Pancreas (tissue), 10 donors: ENCODE results near the gene VSTM2B. TPM values are rescaled to one million over a fixed set of nuclear protein-coding genes. Genes with fewer than 3 reads are reported as not detected.

Experiments used
- ATAC-seq, 4 donors: fragments of 200-7000 bp; cut with Tn5 transposase; one replicate each; pipeline versions ENCODE4 v1.8.0 to v1.9.1; 2020; ENCODE audit warnings: mild to moderate bottlenecking in 4 of 4, moderate library complexity in 4 of 4
- DNase-seq, 6 donors: peaks; one replicate each; pipeline ENCODE4 v3.0.0-alpha.2; 2020
- FAIRE-seq: peaks from 2 replicates; lab custom pipeline; 2012; peaks lifted over from hg19 to GRCh38; lab: Jason Lieb, UNC
- H3K27ac ChIP-seq, 4 donors: fragments of 200-600 bp; sonication (generic); 1 replicate in 3 of 4; 2 replicates in 1 of 4; pipeline versions ENCODE4 v1.5.0 to v1.8.0; 2020
- H3K27me3 ChIP-seq, 4 donors: fragments of 200-600 bp; one replicate each; pipeline ENCODE4 v1.8.0; 2021
- H3K36me3 ChIP-seq, 3 donors: fragments of 200-600 bp; sonication (generic) in 1 of 3; one replicate each; pipeline versions ENCODE4 v1.5.0 to v1.8.0; 2020 to 2021
- H3K4me1 ChIP-seq, 3 donors: fragments of 200-600 bp; one replicate each; pipeline ENCODE4 v1.8.0; 2021
- H3K4me3 ChIP-seq, 4 donors: fragments of 200-600 bp; sonication (generic) in 2 of 4; one replicate each; pipeline versions ENCODE4 v1.5.0 to v1.8.0; 2020 to 2021
- H3K9me3 ChIP-seq, 4 donors: fragments of 200-600 bp; one replicate each; pipeline ENCODE4 v1.8.0; 2021
- WGBS, 2 donors: extraction: QIAGEN DNeasy Blood & Tissue Kit; methylation state at CpG; one replicate each; pipeline ENCODE4 v1.1.7; 2013; 5-methylcytosine and 5-hydroxymethylcytosine counted together
- intact Hi-C, 3 donors: fragments of 100-400 bp; cut with DNase I; formaldehyde crosslinking; loops; one replicate each; pipeline versions ENCODE4 v1.11.1 to v1.14.2; 2022
- polyA plus RNA-seq, 2 donors: library from polyadenylated mRNA; stranded (reverse); fragments of 200-250 nt; gene quantifications; one replicate each; pipeline ENCODE4 v1.2.3, GENCODE V29; 2013
- total RNA-seq, 6 donors: library from RNA; stranded (reverse); fragmentation: NEBNext Ultra II Directional in 4 of 6; extraction: Animal tissue kit (Norgen Biotek cat#: 25700) in 4 of 6; gene quantifications; one replicate each; pipeline versions ENCODE4 v1.2.1 to v1.2.4, GENCODE V29; 2021 to 2023
- TF ChIP-seq, protein P1 (sequence below), 4 donors: fragments of 200-600 bp; sonication (generic) in 3 of 4; IDR thresholded peaks; one replicate each; pipeline versions ENCODE4 v1.5.0 to v1.8.0; 2021; ENCODE audit warnings: antibody characterized with exemption in 4 of 4
- donor health status: healthy with polysubstance abuse.
- donor health status: DM: no; HTN: no; CAD: no; lungs with moderate emphysema.
- donor health status: DM: no; HTN: no; CAD: no.
- donor health status: control.
- donor health status: control.
- donor health status: Bipolar disorder and iron deficiency.
- donor health status: DM: yes; HTN: yes; CAD: no.
- donor health status: DM: no; HTN: no; CAD: no.
- donor health status: DM: no; HTN: no; CAD: no.
- donor health status: DM: yes; HTN: yes; CAD: no.

Gene VSTM2B
- total and polyA plus RNA-seq, 8 donors = 0.05 TPM; not detected in 7

DNA sequence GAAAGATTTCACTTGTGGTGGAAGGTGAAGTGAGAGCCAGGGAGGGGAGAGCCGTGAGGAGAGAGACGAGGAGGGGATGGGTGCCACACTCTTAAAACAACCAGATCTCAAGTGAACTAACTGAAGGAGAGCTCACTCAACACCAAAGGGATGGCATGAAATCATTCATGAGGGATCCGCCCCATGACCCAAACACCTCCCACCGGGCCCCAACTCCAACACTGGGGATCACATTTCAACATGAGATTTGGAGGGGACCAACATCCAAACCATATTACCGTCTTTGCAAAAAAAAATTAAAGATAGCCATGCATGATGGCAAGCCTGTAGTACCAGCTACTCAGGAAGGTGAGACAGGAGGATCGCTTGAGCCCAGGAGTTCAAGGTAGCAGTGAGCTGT is 45.4 kb downstream of the VSTM2B start:
- DNase-seq (no peak), FAIRE-seq (no peak)
- 54 to 66% methylated on average over 6 of the region's 6 CpGs for WGBS, 2 donors

DNA sequence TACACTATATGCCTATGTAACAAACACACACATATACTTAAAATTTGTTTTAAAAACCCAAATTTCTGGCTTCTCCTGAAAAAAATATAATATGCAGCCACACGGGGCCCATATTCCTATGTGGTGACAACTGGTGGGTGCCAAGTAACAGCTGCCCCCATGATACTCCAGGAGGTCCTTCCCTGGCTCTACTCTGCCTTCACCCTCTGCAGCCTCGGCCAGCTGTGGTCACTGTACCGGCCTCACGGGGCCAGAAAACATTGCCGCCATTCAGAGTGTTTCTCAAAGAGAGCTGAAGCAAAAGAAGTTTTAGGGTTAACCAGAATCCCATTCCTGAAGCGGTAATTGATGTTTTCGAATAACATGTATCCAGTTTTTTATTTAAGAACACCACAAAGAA is 47.7 kb downstream of the VSTM2B start:
- TF ChIP-seq, protein P1, sequence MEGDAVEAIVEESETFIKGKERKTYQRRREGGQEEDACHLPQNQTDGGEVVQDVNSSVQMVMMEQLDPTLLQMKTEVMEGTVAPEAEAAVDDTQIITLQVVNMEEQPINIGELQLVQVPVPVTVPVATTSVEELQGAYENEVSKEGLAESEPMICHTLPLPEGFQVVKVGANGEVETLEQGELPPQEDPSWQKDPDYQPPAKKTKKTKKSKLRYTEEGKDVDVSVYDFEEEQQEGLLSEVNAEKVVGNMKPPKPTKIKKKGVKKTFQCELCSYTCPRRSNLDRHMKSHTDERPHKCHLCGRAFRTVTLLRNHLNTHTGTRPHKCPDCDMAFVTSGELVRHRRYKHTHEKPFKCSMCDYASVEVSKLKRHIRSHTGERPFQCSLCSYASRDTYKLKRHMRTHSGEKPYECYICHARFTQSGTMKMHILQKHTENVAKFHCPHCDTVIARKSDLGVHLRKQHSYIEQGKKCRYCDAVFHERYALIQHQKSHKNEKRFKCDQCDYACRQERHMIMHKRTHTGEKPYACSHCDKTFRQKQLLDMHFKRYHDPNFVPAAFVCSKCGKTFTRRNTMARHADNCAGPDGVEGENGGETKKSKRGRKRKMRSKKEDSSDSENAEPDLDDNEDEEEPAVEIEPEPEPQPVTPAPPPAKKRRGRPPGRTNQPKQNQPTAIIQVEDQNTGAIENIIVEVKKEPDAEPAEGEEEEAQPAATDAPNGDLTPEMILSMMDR (IDR thresholded peaks at IDR 0.05) = no peak
- H3K36me3 ChIP-seq = no peaks in the 10 kb centered on the region
- no peak for DNase-seq
- no peak for ATAC-seq
- H3K4me1 ChIP-seq = no peaks in the 10 kb centered on the region
- intact Hi-C loops = no loop called here
- 39 to 53% methylated on average over 7 of the region's 7 CpGs for WGBS, 2 donors
- H3K4me3 ChIP-seq = no peak overlapping the region
- no peak for FAIRE-seq
- H3K27me3 ChIP-seq = peaks cover 0 to 7% (median 0%) of the 10 kb centered on the region in 4 donors
- no peaks in the 10 kb centered on the region for H3K9me3 ChIP-seq
- H3K27ac ChIP-seq = no peak overlapping the region

More for the DNA sequence above, 45.4 kb downstream of the VSTM2B start:
- peaks cover 0 to 7% (median 0%) of the 10 kb centered on the region in 4 donors for H3K27me3 ChIP-seq
- no peak for ATAC-seq
- no peaks in the 10 kb centered on the region for H3K36me3 ChIP-seq
- no peaks in the 10 kb centered on the region for H3K4me1 ChIP-seq
- H3K27ac ChIP-seq = no peak overlapping the region
- no peaks in the 10 kb centered on the region for H3K9me3 ChIP-seq
- H3K4me3 ChIP-seq = no peak overlapping the region
- TF ChIP-seq, protein P1 (IDR thresholded peaks at IDR 0.05) = no peak
- intact Hi-C loops = no loop called here

DNA sequence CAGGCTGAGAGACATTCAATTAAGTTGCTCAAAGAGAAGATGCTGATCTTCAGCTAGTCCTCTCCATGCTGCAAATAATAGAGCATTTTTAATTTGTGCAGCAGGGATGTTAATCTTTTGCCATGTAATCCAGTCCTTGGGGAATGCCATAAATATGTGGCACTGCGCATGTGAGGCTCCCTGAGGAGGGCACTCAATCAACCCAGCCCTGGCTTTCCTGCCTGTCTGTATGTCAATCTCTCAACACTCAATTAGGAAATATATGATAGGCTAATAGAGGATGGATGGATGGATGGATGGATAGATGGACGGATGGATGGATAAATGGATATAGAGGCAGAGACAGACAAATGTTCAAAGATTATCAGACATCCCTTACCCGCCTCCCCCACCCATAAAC is 48.7 kb downstream of the VSTM2B start:
- Histone ChIP-seq H3K9me3 (no peaks in the 10 kb centered on the region), H3K27me3 (peaks cover 0 to 7% (median 0%) of the 10 kb centered on the region in 4 donors), H3K36me3 (no peaks in the 10 kb centered on the region), H3K27ac (no peak overlapping the region), H3K4me1 (no peaks in the 10 kb centered on the region), H3K4me3 (no peak overlapping the region)
- ATAC-seq (no peak), FAIRE-seq (no peak), DNase-seq (no peak)
- 29 to 30% methylated on average over 3 of the region's 3 CpGs for WGBS, 2 donors
- intact Hi-C loops = no loop called here
- TF ChIP-seq, protein P1 (IDR thresholded peaks at IDR 0.05) = no peak

DNA sequence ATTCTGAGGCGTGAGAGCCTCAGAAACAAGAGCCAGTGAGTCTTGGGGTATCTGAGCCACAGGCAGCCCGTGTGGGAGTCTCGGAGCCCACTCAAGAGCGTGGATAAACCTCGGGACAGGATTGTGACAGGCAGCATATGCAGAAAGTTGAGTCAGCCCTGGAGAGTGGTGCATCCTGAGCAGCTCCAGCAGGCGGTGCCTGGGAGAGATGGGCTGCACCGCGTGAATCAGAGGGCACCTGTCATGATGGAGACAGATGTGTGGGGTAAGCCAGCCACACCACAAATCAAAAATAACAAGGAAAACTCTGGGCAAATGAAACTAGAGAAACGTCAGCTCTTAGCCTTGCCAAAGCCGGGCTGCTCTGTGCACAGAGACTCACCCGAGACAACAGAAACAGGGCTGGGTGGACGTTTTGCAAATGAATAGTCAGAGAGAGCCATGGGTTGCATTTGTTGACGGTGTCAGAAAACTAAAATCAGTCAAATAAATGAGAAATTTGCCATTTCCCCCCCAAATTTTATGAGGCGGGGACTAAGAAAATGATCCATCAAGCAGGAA is 50.3 kb downstream of the VSTM2B start:
- no peaks in the 10 kb centered on the region for H3K4me1 ChIP-seq

More for the DNA sequence above, 50.3 kb downstream of the VSTM2B start:
- no peaks in the 10 kb centered on the region for H3K9me3 ChIP-seq
- intact Hi-C loops = no loop called here
- DNase-seq = no peak
- no peaks in the 10 kb centered on the region for H3K36me3 ChIP-seq
- TF ChIP-seq, protein P1 (IDR thresholded peaks at IDR 0.05) = no peak
- no peak overlapping the region for H3K4me3 ChIP-seq
- peaks cover 0 to 7% (median 0%) of the 10 kb centered on the region in 4 donors for H3K27me3 ChIP-seq
- 21 to 23% methylated on average over 14 of the region's 14 CpGs for WGBS, 2 donors
- no peak for ATAC-seq
- H3K27ac ChIP-seq = no peak overlapping the region
- no peak for FAIRE-seq
